22Rv1 (cell line): Measurements from ENCODE around the gene EIF4G1.

Experiments used
- CTCF ChIP-seq: fragments of 450-650 bp; IDR thresholded peaks from 2 replicates; pipeline ENCODE4 v1.5.1; 2017; ENCODE audit warnings: mild to moderate bottlenecking
- ZFX ChIP-seq: fragments of 450-650 bp; IDR thresholded peaks from 2 replicates; pipeline ENCODE4 v1.6.1; 2017; ENCODE audit warnings: antibody characterized with exemption, borderline replicate concordance

DNA sequence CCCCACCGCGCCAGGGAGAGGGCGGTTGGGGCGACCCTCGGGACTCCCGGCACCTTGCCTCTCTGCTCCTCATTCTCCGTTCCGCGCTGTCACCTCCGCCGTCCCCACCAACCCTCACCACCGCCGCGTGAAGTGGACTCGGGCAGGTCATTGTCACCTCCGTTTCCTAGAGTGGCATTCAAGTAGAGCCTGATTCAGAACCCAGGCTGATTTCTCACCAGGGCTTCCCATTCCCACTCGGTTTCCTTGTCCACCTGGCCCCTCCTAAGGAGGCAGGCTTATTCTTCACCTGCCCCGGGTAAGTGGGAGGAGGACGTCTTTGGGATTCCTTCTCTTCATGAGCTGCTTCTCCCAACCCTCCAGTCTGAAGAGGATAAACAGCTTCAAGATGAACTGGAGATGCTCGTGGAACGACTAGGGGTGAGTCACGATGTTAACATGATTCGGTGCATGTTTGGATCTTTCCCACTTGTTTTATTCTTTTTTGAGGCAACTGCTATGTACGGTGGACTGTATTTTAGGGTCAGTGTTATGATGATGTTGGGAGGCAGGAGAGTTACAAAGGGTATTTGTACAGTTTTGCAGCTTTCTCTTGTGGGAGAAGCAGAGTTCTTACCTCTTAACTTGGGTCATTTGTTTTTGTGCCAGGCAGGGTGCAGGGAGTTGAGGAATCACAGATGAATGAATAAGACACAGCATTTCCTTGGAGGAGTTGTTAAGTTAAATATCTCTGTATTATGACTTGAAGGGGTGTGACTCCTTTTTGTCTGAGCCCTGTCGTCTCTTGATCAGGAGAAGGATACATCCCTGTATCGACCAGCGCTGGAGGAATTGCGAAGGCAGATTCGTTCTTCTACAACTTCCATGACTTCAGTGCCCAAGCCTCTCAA lies 14.7 kb upstream of the EIF4G1 start:
- no peak for TF ChIP-seq CTCF
- no peak for TF ChIP-seq ZFX
